Osteocyte (in vitro differentiated cells): ENCODE results near the gene AP4B1. TPM values are rescaled to one million over a fixed set of nuclear protein-coding genes. Genes with fewer than 3 reads are reported as not detected.

ENCODE experiments used
- DNase-seq: peaks from one replicate; pipeline ENCODE4 v3.0.0; 2021; ENCODE audit warnings: mixed read lengths; ENCODE audit not compliant: unreplicated experiment; ENCODE audit errors: extremely low spot score
- H3K27ac Mint-ChIP-seq: one replicate; pipeline ENCODE4 v1.8.0; 2021; ENCODE audit warnings: mild to moderate bottlenecking, mixed read lengths; ENCODE audit not compliant: unreplicated experiment
- H3K27me3 Mint-ChIP-seq: one replicate; pipeline ENCODE4 v1.8.0; 2021; ENCODE audit warnings: mixed read lengths; ENCODE audit not compliant: unreplicated experiment
- H3K36me3 Mint-ChIP-seq: one replicate; pipeline ENCODE4 v1.8.0; 2021; ENCODE audit warnings: mixed read lengths; ENCODE audit not compliant: unreplicated experiment
- H3K4me1 Mint-ChIP-seq: one replicate; pipeline ENCODE4 v1.8.0; 2021; ENCODE audit warnings: mixed read lengths; ENCODE audit not compliant: unreplicated experiment
- H3K4me3 Mint-ChIP-seq: one replicate; pipeline ENCODE4 v1.8.0; 2021; ENCODE audit warnings: mild to moderate bottlenecking, moderate library complexity, mixed read lengths; ENCODE audit not compliant: unreplicated experiment
- H3K9me3 Mint-ChIP-seq: one replicate; pipeline ENCODE4 v1.8.0; 2021; ENCODE audit warnings: mixed read lengths; ENCODE audit not compliant: unreplicated experiment
- CTCF ChIP-seq: fragments of 200-600 bp; sonication (generic); IDR thresholded peaks from 2 replicates; pipeline ENCODE4 v1.5.0; 2021; ENCODE audit warnings: antibody characterized with exemption, mild to moderate bottlenecking, moderate library complexity
- total RNA-seq: library from RNA; stranded (reverse); gene quantifications from 2 replicates; pipeline ENCODE4 v1.2.1, GENCODE V29; 2021

Gene AP4B1
- total RNA-seq, 1 donor from 2014 or later, result 19.7 TPM

GRCh38 chr1:113875714-113876113 lies 28.9 kb downstream of the AP4B1 start:
- no peak overlapping the region for H3K4me3 Mint-ChIP-seq
- no peak overlapping the region for H3K27ac Mint-ChIP-seq
- H3K4me1 Mint-ChIP-seq, result peaks cover 3% of the 10 kb centered on the region
- no peak for TF ChIP-seq CTCF
- no peak for DNase-seq
- H3K27me3 Mint-ChIP-seq, result no peaks in the 10 kb centered on the region
- H3K9me3 Mint-ChIP-seq, result no peaks in the 10 kb centered on the region
- no peaks in the 10 kb centered on the region for H3K36me3 Mint-ChIP-seq

- no peak overlapping the region for H3K4me3 Mint-ChIP-seq
- no peaks in the 10 kb centered on the region for H3K9me3 Mint-ChIP-seq
- no peak for TF ChIP-seq CTCF
- H3K27ac Mint-ChIP-seq, result no peak overlapping the region
- DNase-seq, result no peak
- H3K27me3 Mint-ChIP-seq, result no peaks in the 10 kb centered on the region
- H3K4me1 Mint-ChIP-seq, result no peaks in the 10 kb centered on the region
- H3K36me3 Mint-ChIP-seq, result no peaks in the 10 kb centered on the region
These were observed 30.4 kb downstream of the AP4B1 start for GRCh38 chr1:113874012-113874879.

GRCh38 chr1:113872219-113872935 lies 32.2 kb downstream of the AP4B1 start:
- H3K27me3 Mint-ChIP-seq, result no peaks in the 10 kb centered on the region
- no peaks in the 10 kb centered on the region for H3K4me1 Mint-ChIP-seq
- H3K36me3 Mint-ChIP-seq, result no peaks in the 10 kb centered on the region
- no peaks in the 10 kb centered on the region for H3K9me3 Mint-ChIP-seq
- no peak for DNase-seq
- no peak overlapping the region for H3K27ac Mint-ChIP-seq
- no peak overlapping the region for H3K4me3 Mint-ChIP-seq
- TF ChIP-seq CTCF, result no peak

DNA sequence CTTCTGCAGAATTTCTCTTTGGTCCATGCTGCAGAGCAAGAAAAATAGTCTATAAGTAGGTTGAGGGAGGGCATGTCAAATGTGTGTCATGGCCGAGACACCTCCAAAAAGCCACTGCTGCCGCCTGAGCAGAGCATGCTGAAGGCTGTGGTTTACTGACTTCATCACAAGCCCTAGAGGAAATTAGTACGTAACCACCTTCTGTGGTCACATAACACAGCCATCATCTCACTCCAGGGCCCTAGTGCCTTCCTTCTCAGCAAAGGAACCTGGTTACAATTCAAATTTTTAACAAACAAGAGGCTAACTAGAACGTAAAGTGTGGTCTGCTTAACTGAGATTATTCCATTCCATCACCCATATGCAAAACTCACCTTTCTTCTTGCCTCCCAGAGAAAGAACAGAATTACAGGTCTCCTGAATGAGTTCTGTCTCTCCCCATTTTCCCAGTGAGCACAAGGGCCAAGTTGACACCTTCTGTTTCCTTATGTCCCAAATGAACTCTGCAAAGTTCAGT lies 32.9 kb downstream of the AP4B1 start, which contains the start of gene PTPN22:
Gene PTPN22 (minus strand): TSS at position 116 of the 517 bp plus-strand sequence.
- DNase-seq, result no peak
- H3K27me3 Mint-ChIP-seq, result no peaks in the 10 kb centered on the region
- no peaks in the 10 kb centered on the region for H3K9me3 Mint-ChIP-seq
- H3K36me3 Mint-ChIP-seq, result no peaks in the 10 kb centered on the region
- no peaks in the 10 kb centered on the region for H3K4me1 Mint-ChIP-seq
- H3K4me3 Mint-ChIP-seq, result no peak within 1 kb of the TSS
- H3K27ac Mint-ChIP-seq, result no peak within 1 kb of the TSS
- TF ChIP-seq CTCF, result no peak

- no peaks in the 10 kb centered on the region for H3K27me3 Mint-ChIP-seq
These were observed 33.8 kb downstream of the AP4B1 start for GRCh38 chr1:113870778-113871177.

More at GRCh38 chr1:113870778-113871177, 33.8 kb downstream of the AP4B1 start:
- no peak overlapping the region for H3K27ac Mint-ChIP-seq
- no peak overlapping the region for H3K4me3 Mint-ChIP-seq
- H3K9me3 Mint-ChIP-seq, result no peaks in the 10 kb centered on the region
- no peaks in the 10 kb centered on the region for H3K36me3 Mint-ChIP-seq
- TF ChIP-seq CTCF, result no peak
- no peak for DNase-seq
- no peaks in the 10 kb centered on the region for H3K4me1 Mint-ChIP-seq
